NCI-H1417 (cell line): ENCODE measurements around the gene OPN4.

Source experiments
- DNase-seq, 3 experiments: peaks; one replicate each; lab custom pipeline; 2025; lab: John Stamatoyannopoulos, UW

Gene OPN4

DNA sequence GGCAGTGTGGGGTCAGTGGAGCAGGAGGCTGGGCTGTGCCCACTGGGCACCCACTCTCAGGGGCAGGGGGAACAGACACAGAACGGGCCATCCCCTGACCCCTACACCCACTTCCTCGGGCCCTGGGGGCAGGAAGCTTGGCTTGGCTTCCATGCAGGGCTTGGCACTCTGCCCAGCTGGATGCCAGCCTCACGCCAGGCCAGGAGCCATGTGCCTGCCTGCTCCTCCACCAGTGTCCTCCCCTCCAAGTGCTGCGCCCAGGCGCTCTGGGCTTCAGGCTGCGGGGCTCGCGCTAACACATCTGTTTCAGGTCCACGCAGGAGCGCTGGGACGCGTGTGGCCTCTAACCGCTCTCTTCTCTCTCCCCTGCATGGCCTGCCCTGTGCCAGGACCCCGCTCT lies 26.7 kb downstream of the OPN4 start:
- DNase-seq, result peak in 1 of 3 experiments; percentile 4

DNA sequence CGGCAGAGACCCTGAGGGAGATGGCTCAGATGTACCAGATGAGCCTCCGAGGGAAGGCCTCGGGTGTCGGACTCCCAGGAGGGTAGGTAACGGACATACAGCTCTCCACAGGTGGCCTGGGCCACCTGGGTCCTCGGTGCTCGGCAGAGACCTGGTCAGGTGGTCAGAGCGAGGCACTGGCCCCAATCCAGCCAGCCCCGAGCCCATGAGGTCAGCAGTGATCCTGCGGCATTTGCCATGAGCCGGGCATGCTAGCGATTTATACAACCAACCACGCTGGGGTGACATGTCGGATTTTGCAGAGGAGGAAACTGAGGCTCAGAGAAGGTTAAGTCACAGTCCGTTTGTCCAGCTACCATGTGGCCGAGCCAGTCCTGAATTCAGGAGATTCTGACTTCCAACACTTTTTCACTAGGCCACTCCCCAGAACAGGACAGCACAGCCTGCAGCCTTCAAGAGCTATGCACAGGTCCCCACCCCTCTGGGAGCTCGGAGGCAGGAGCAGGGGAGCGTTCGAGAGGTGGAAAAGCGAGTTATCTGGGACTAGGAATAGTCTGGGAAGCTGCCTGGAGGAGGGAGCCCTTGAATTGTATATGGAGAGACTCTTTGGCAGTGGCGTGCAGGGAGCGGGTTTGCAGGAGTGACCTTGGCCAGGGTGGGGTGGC lies 27.5 kb downstream of the OPN4 start:
- no peak for DNase-seq

- no peak for DNase-seq
Observed at GRCh38 chr10:86682675-86683074, 28.3 kb downstream of the OPN4 start.

- DNase-seq, result peak in 2 of 3 experiments; percentile 14 to 47
Observed at GRCh38 chr10:86684331-86685097, 30.2 kb downstream of the OPN4 start.

DNA sequence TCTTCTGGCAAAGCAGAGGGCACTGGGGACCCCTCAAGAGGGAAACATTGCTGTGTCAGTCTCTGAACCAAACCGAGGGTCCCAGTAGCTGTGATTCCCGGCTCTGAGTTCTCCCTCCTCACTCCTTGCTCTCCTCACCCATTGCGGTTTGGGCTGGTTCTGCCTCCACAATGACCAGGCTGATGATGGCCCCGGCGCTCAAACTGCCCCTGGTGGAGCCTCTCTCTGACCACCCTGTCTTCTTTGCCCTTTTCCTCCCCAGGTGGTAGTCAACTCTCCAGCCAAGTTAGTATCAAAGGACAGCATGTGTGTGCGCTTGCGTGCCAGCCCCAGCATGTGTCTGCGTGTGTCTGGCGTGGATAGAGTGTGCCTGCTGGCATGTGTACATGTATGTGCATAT lies 31.1 kb downstream of the OPN4 start:
- DNase-seq, result no peak

DNA sequence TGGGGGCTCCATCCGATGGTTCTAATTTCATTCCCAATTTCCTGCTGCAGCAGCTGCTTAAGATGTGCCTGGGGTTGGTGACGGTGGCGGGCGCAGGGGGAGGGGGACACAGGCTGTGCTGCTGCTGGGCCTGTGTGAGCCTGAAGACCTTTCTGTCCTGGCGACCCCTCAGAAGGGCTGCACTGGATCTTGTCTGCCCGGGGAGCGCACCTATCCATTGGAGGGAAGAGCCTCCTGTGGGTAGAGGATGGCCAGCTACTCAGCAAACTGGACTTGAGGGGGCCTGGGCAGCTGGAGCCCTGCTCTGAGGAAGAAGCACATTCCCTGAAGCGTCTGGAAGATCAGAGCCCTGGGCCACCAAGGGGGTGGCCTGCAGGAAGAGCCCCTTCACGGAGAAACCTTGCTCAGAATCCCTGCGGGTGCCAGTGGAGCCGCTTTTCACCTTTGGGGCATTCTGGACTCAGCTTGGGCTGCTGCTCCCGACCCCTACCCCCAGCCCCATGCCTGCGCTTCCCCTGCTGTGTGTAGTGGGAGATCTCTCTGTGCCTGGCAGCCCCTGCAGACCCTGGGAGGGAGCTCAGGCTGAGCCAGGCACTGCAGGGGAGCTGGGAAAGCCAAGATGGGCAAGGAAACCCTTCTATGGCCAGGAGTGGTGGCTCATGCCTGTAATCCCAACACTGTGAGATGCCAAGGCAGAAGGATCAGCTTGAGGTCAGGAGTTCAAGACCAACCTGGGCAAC lies 31.7 kb downstream of the OPN4 start:
- no peak for DNase-seq

DNA sequence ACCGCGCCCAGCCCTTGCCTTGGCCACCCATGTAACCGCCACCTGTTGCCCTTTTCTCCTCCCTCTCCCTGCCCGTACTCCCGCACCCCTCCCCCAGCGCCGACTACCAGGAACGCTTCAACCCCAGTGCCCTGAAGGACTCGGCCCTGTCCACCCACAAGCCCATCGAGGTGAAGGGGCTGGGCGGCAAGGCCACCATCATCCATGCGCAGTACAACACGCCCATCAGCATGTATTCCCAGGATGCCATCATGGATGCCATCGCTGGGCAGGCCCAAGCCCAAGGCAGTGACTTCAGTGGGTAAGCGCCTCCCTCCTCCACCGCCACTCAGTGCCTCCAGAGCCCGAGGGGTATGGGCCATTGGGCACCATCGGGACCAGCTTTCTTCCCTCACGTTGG lies 32.6 kb downstream of the OPN4 start:
- no peak for DNase-seq

- no peak for DNase-seq
Observed at GRCh38 chr10:86687750-86688149, 33.4 kb downstream of the OPN4 start.

GRCh38 chr10:86688398-86688921 lies 34.1 kb downstream of the OPN4 start:
- peak; percentile 13 to 67 (median 19) for DNase-seq

DNA sequence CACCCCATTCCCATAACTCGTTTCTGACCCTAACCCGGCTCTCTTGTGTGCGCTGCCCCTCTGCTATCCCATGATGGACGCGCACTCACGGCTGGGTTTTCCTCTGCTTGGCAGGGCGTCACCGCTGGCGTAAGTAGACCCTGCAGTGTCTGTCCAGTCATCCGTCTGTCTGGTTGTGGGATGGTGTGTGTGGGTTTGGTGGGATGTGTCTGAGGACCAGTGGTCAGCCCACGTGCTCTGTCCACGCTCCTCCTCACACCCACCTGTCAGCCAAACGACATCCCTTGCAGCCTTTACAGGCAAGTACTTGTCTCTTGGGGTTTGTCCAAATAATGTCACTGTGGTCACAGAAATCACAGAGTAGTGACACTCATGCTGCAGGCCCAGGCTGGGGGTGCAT lies 34.8 kb downstream of the OPN4 start:
- no peak for DNase-seq

- no peak for DNase-seq
Observed at GRCh38 chr10:86690231-86690630, 35.9 kb downstream of the OPN4 start.

DNA sequence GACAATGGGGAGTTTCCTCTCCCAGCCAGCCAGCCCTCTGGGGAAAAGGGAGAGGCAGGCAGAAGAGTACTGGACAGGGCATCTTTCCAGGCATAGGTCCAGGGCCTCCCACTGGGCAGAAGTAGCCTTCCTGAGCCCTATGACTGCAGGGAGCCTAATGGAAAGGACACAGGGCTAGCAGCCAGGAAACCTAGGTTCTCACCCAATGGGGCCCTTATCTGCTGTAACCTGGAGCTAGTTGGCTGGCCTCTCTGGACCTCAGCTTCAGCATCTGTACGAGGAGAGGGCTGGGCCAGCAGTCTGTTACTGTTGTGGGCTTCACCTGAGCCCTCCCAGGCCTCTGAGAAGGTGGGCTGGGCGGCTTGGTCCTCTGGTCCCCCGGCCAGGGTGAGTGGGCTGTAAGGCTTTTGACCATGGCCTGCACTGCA lies 36.3 kb downstream of the OPN4 start:
- no peak for DNase-seq

DNA sequence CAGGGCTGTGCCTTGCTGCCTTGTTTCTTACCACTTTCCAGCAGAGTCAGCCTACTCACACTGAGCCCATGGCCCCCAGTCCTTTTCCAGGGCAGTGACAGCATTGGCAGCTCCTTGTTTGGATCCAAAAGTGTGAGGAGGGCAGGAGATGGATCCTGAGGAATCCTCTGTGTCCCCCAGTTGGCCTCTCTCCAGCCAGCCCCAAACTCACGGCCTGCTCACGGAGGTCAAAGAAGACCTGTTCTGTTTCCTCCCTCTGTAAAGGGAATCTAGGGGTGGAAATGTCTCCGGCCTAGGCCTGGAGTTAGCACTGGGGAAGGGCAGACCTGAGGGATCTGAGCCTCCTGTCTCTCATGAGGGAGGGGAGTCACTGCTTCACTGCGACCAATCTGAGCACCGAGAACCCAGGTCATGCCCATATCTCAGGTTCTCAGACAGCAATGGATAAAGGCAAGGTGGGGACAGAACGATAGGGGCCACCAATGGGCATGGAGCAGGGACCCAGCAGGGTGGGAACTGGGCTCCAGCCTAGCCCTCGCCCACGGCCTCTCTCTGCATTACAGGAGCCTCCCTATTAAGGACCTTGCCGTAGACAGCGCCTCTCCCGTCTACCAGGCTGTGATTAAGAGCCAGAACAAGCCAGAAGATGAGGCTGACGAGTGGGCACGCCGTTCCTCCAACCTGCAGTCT lies 37.1 kb downstream of the OPN4 start:
- no peak for DNase-seq

DNA sequence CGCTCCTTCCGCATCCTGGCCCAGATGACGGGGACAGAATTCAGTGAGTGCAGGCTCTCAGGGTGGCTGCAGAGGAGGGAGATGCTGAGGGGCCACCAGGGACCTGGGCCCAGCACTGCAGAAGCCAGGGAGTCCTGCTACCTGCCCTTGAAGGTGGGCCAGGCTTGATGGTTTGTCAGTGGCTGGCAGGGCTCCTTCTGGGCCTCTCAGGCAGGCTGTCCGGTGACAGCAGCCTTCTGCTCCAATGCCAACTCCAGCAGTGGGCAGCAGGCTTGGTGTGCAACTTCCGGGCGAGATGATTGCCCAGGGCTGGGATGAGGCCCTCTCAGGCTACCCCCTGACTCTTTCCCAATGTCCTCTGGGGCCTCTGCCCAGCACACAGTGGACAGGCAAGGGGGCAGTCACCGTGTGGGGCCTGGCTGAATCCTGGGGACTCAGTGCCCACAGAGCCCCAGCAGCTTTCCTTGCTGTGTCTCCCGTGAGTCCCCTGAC lies 37.7 kb downstream of the OPN4 start:
- DNase-seq, result no peak

DNA sequence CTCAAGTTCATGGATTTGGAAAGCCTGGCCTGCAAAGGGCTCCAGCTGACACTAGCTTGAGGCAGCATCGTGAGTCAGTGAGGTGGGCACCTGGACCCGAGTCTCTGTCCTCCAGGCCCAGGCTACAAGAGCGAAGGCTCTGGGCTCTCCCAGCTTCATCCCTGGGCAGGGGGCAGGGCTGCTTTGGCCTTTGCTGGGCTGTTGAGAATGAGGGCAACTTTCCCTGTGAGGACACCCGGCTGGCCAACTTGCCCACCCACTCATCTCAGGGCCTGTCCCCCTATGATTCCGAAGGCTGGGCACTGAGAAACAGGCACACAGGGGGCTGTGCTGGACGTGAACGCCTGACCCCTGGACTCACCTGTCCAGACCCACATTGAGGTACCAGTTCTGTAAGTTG lies 38.3 kb downstream of the OPN4 start:
- no peak for DNase-seq

DNA sequence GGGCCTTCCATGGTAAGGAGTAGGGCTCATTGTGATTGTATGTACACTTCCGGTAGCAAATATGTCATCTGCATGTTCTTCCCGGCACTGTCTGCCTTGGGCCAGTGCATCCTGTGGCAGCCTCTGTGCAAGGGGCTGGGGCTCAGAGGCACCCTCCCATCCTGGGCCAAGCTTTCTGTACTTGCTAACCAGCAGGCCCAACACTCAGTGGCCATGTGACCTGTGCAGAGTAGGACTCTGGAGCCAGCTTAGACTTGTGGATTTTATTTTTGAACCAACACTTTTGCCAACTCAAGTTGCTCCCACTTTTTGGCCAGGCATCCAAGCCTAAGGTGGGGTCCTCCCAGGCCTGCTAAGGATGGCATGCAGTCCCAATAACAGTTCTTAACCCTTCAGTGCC lies 38.9 kb downstream of the OPN4 start:
- no peak for DNase-seq

GRCh38 chr10:86693721-86694369 lies 39.5 kb downstream of the OPN4 start:
- peak; percentile 7 to 58 (median 31) for DNase-seq

- DNase-seq, result no peak
Observed at GRCh38 chr10:86698207-86698940, 44.0 kb downstream of the OPN4 start.

DNA sequence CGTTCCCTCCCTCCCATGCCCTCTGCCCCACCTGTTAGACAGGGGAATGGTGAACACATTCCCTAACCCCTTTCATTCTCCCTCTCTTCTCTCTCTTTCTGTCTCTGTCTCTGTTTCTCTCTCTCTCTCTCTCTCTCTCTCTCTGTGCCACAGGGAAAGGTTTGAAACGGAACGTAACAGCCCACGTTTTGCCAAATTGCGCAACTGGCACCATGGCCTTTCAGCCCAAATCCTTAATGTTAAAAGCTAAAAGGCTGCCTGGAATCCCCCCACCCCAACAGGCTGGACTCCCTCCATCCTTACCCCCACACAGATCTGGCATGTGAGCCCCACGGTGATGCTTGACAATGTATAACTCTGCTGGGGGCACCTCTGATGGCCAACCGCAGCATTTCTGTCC lies 44.8 kb downstream of the OPN4 start:
- DNase-seq, result no peak

DNA sequence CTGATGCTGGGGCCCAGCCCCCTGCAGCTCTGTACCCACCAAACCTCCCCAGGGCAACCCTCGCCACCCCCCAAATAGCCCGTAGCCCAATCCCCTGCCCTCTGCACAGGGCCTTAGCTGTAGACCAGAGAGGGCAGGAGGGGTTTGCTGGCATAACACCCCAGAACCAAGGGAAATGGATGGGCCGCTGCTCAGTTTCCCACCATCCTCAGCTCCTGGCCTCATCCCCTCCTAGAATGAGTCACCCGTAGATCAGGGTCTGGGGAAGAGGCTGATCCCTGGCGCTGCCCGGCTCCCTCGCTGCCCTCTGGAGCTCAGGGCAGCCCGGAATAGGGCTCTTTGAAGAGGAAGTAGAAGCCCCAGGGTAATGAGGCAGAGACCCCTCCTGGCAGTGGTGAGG lies 45.2 kb downstream of the OPN4 start:
- no peak for DNase-seq
